Kidney tubule cell (primary cell): ENCODE results near the gene ST8SIA4.

ENCODE experiments used
- DNase-seq: peaks from one replicate; pipeline ENCODE4 v3.0.0-alpha.2; 2018; ENCODE audit warnings: low spot score

Gene ST8SIA4

GRCh38 chr5:100832252-100833230, 70.5 kb downstream of the ST8SIA4 start:
- DNase-seq: no peak

DNA sequence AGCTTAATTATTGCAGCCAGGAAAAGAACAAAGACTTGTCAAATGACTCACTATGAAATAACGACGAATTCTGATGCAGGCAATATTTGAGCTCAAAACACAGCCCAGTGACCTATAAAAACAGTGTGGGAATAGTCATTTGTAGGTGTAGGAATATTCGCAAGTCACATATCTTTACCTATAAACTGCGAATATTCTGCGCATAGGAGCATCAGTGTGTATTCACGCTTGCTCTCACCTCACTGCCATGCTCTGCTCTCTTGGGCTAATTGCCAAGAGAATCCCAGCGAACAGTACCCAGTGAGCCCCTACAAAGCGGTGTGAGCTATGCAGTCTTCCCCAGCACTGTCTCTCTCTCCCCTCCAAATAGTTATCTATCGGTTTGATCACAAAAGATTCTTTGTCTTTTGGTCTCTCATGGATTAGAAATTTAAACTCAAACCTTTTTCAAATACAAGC, 74.2 kb downstream of the ST8SIA4 start:
- no peak for DNase-seq

- no peak for DNase-seq
Observed at GRCh38 chr5:100828071-100828897, 74.8 kb downstream of the ST8SIA4 start.

DNA sequence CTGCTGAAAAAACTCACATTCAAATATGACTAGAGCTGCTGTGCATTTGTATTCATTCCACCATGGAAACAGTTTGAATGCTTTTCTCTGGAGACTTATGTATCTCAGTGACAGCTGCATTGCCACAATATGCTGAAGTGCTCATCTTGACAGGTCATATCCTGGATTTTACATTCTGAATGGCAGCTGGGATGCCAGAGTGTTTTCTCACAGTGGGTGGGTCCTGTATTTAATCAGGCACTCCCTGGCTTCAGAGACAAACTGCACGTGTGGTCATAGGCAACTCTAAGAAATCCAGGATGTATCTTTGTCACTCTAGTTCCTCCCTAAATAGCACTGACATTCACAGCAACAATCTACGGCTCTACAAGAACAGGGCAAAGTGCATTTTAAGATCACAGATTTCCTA, 75.6 kb downstream of the ST8SIA4 start:
- peak; percentile 71 for DNase-seq

- DNase-seq: no peak
Observed at GRCh38 chr5:100826133-100826532, 76.9 kb downstream of the ST8SIA4 start.

- no peak for DNase-seq
Observed at GRCh38 chr5:100824635-100825034, 78.4 kb downstream of the ST8SIA4 start.

GRCh38 chr5:100823812-100824211, 79.3 kb downstream of the ST8SIA4 start:
- no peak for DNase-seq

- no peak for DNase-seq
Observed at GRCh38 chr5:100821751-100822150, 81.3 kb downstream of the ST8SIA4 start.

DNA sequence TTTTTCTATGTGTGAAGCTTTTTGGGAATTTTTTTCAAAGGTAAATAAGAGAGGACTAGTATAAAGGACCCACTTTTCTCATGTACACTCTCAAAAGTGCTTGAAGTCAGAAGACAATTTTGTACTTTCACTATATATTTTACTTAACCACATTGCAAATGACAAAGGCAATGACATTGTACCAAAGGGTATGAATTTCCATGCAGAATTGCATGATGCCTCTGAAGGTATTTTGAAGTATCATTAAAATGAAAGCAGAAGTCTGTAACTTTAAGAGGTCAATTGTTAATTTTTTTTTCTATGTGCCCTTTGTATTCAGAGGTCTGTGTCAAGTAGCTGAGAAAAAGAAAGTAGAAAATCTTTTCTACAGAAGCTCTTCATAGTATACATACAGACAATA, 84.7 kb downstream of the ST8SIA4 start:
- DNase-seq: no peak

- no peak for DNase-seq
Observed at GRCh38 chr5:100803397-100803796, 99.7 kb downstream of the ST8SIA4 start.

- no peak for DNase-seq
Observed at GRCh38 chr5:100802208-100802607, 100.9 kb downstream of the ST8SIA4 start.

DNA sequence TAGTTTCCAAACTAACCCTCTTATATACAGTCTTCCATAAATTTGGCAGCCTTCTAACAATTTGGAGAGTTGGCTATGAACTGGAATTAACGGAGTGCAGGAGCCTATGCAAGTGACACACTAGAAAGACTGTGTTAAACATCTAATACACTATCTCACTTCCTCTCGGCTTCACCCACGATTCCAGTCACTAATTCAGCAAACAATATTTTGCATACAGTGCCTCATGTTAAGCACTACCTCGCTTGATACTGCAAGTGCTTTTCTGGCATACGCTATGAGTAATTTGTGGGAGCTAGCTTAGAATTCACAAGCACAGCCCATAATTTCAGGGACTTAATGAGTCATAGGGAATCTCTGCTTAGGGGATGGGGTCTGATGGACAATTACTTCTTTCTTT, 102.5 kb downstream of the ST8SIA4 start:
- no peak for DNase-seq

- DNase-seq: no peak
Observed at GRCh38 chr5:100799166-100799565, 103.9 kb downstream of the ST8SIA4 start.

- peak; percentile 70 for DNase-seq
Observed at GRCh38 chr5:100797861-100798260, 105.2 kb downstream of the ST8SIA4 start.

- no peak for DNase-seq
Observed at GRCh38 chr5:100796851-100797250, 106.2 kb downstream of the ST8SIA4 start.

DNA sequence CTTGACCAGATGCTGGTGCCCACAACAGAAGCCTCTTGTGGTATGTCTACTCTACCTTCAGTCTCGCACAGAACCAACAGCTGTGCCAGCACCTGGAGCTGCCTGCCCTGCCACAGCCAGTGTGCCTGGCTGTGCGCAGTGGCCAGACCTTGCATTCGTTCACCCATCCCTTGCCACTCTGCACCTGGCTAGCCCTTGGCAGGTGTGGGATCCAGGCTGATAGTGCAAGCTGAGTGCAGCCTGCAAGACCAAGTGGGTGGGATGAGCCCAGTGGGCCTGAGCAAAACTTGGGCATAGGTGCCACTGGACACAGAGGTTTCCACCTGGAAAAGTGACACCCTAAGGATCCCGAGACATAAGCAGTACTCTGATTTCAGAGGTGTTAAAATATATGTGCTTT, 108.2 kb downstream of the ST8SIA4 start:
- no peak for DNase-seq

DNA sequence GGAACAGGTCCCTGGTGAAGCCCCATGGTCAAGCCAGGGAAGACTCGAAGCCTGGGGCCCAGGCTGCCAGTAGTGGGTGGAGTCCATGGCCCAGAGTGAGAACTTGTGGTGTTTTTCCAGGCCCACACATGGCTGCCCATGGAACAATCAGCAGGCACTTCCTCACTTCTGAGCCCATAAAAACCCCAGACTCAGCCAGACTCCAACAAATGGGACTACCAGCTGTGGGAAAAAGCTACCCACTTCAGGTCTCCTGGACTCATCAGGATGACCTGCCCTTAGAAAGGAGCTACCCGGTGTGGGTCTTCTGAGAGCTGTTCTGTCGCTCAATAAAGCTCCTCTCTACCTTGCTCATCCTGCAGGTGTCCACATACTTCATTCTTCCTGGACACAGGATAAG, 108.9 kb downstream of the ST8SIA4 start:
- no peak for DNase-seq

- peak; percentile 66 for DNase-seq
Observed at GRCh38 chr5:100792781-100793180, 110.3 kb downstream of the ST8SIA4 start.

- peak; percentile 73 for DNase-seq
Observed at GRCh38 chr5:100791391-100791790, 111.7 kb downstream of the ST8SIA4 start.

DNA sequence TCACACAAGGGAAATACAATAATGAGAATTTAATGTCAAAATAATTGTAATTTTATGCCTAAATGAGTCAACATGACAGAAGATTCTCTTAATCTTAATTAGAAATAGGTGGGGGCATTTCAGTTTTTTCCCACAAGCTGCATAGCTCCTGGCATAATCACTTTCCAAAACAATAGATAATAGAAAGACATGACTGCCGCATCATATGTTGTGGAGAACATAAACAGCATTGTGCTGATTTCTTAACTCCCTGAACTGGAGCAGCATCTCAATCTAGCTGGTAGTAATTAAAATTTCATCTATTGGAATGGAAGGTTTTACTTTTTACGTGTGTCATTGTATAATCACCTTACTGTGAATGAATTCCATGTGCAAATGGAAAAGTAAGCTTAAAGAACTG, 112.1 kb downstream of the ST8SIA4 start:
- no peak for DNase-seq

DNA sequence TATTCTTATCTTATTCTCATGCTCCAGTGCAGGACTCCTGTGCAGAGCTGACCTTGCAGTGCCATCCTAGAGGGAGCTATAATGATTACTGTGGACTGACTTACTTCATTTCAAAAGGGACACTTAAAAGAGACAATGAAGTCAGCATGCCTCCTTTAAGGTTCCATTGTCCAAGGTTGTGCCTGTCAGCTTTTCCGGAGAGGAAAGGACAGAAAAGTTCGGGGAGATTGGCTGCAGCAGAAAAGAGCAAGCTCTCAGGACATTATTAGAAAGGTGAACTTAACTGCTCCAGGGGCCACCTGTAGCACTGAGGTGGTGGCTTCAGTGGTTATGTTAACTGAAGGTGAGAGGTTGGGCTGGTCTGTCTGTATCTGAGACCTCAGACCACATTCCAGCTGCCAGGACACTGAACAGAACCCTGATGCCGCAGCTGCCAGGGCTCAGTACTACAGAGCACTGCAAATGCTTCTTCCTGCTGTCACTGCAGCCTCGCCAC, 112.9 kb downstream of the ST8SIA4 start:
- DNase-seq: peak; percentile 39

DNA sequence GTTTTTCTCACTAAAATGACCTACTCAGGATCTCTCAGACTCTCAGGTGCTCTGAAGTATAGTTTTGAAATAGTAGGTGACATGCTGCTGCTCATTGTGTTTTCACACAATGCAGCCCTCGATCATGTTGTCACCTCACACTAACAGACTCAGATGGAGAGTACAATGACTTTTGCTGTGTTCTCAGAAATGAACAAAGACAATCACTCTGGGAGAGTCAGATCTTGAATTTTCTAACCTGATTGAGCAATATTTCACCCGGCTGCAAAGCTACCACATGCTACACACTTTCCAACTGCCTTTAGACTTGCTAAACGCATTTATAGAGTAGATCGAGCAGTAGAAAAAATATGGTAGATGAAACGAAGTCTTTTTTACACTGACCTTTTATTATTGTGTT, 113.4 kb downstream of the ST8SIA4 start:
- no peak for DNase-seq

DNA sequence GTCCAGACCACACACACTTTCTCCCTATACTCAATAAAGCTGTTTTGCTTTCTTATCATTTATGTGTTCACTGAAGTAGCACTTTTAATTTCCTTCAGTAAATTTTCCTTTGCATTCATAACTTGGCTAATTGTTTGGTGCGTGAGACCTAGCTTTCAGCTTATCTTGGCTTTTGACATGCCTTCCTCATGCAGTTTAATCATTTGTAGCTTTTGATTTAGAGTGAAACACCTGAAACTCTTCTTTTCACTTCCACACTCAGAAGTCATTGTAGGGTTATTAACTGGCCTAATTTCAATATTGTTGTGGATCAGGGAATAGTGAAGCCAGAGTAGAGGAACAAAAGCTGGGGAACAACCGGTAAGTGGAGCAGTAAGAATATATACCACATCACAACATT, 114.7 kb downstream of the ST8SIA4 start:
- DNase-seq: no peak
